ENCODE results near the gene ARHGAP8. TPM values are rescaled to one million over a fixed set of nuclear protein-coding genes. Genes with fewer than 3 reads are reported as not detected.

Gene ARHGAP8
- total and polyA plus RNA-seq, 2 donors (not counting 3 experiments of a cell fraction or from before 2014, with no cell fraction given), result not detected

DNA sequence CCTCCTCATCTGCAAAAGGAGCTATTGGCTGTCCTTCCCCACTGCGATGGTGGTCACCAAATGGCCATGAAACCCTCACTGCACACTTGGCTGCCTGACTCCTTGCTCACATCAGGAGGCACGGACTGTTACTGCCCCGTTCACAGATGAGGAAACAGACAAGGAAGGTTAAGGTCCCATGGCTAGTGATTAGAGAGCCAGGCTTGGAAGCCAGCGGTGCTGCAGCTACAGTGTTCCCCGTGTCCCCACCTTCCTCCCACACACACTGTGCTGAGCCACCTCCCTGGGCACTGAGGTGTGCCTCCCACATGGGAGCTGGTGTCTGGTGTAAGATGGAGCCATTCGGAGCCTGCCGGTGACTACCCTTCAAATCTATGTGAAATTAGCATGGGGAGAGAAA lies 2.6 kb downstream of the ARHGAP8 start:
- CTCF ChIA-PET, result no interaction called here
- Histone ChIP-seq H3K27ac (ENCODE audit: insufficient read depth, low read depth, low read length) (no peak overlapping the region), H3K9me3 (replicated peaks; ENCODE audit: control insufficient read depth, insufficient read depth, low read length) (no peaks in the 10 kb centered on the region), H3K9me1 (replicated peaks; ENCODE audit: control insufficient read depth, extremely low read depth, insufficient read depth, low read length) (no peaks in the 10 kb centered on the region), H3K79me2 (ENCODE audit: control insufficient read depth, insufficient read depth, low read length) (no peaks in the 10 kb centered on the region), H3K27me3 (ENCODE audit: control insufficient read depth in 2 of 2, insufficient read depth in 2 of 2, low read length in 2 of 2) (peaks cover 25 to 28% of the 10 kb centered on the region in 2 experiments), H3K4me3 (replicated peaks in 1 of 3; ENCODE audit: insufficient read depth in 1 of 3, low read depth in 1 of 3, low read length in 3 of 3) (no peak overlapping the region), H4K20me1 (replicated peaks; ENCODE audit: control insufficient read depth, extremely low read depth, insufficient read depth, low read length) (no peaks in the 10 kb centered on the region), H3K9ac (replicated peaks; ENCODE audit: extremely low read depth, insufficient read depth, low read length) (no peak overlapping the region), H2AFZ (ENCODE audit: low read depth, low read length) (no peak overlapping the region), H3K36me3 (ENCODE audit: control insufficient read depth in 2 of 2, extremely low read depth in 1 of 2, insufficient read depth in 2 of 2, low read length in 2 of 2) (no peaks in the 10 kb centered on the region), H3K4me2 (ENCODE audit: insufficient read depth, low read length) (no peak overlapping the region), H3K4me1 (ENCODE audit: control insufficient read depth, extremely low read depth, insufficient read depth, low read length) (no peaks in the 10 kb centered on the region)
- dilution Hi-C loops (cut with MboI; ENCODE audit: extremely low pct_ligation_motif_present, low sequenced_read_pairs), result no loop called here
- no peak for DNase-seq (ENCODE audit: low read depth, low spot score)
- intact Hi-C loops (cut with micrococcal nuclease), result no loop called here
- FAIRE-seq, result no peak
- TF ChIP-seq MYC (IDR thresholded peaks at IDR 0.05; ENCODE audit: low read depth, low read length), result no peak
- no TSS peak for BruUV-seq (replicated peaks)
- POLR2A ChIA-PET, result no interaction called here

DNA sequence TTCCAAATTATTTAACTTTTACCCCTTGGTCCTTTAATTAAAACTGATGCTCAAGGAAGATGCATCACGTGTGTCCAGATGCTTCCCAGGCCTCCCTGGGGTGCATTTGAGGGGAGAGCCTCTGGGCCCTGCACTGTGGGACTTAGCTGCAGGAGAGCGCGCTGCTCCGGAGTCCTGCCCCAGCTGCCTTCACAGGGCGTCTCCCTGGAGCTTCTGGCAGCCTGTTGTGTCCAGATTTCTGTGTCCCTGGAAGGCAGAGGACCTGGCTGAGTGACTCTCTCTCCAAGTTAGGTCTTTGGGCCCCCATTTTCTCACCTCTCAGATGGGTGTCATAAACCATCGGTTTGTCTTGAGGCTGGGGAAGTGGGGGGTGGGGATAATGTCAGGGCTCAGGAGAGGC lies 3.0 kb downstream of the ARHGAP8 start:
- no peaks in the 10 kb centered on the region for H3K4me1 ChIP-seq (ENCODE audit: control insufficient read depth, extremely low read depth, insufficient read depth, low read length)
- no peak overlapping the region for H3K4me2 ChIP-seq (ENCODE audit: insufficient read depth, low read length)
- intact Hi-C loops (cut with micrococcal nuclease), result no loop called here
- peaks cover 25 to 28% of the 10 kb centered on the region in 2 experiments for H3K27me3 ChIP-seq (ENCODE audit: control insufficient read depth in 2 of 2, insufficient read depth in 2 of 2, low read length in 2 of 2)
- ChIA-PET POLR2A (no interaction called here), CTCF (no interaction called here)
- TF ChIP-seq, protein P1, sequence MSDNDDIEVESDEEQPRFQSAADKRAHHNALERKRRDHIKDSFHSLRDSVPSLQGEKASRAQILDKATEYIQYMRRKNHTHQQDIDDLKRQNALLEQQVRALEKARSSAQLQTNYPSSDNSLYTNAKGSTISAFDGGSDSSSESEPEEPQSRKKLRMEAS (IDR thresholded peaks at IDR 0.05; ENCODE audit: insufficient read depth, insufficient read length), result no peak
- TF ChIP-seq, protein P2, sequence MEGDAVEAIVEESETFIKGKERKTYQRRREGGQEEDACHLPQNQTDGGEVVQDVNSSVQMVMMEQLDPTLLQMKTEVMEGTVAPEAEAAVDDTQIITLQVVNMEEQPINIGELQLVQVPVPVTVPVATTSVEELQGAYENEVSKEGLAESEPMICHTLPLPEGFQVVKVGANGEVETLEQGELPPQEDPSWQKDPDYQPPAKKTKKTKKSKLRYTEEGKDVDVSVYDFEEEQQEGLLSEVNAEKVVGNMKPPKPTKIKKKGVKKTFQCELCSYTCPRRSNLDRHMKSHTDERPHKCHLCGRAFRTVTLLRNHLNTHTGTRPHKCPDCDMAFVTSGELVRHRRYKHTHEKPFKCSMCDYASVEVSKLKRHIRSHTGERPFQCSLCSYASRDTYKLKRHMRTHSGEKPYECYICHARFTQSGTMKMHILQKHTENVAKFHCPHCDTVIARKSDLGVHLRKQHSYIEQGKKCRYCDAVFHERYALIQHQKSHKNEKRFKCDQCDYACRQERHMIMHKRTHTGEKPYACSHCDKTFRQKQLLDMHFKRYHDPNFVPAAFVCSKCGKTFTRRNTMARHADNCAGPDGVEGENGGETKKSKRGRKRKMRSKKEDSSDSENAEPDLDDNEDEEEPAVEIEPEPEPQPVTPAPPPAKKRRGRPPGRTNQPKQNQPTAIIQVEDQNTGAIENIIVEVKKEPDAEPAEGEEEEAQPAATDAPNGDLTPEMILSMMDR (IDR thresholded peaks at IDR 0.05; ENCODE audit: extremely low read depth in 1 of 2, insufficient read depth in 1 of 2, low read depth in 1 of 2, low read length in 2 of 2), result no peak
- no peak for TF ChIP-seq EZH2 (IDR thresholded peaks at IDR 0.05; ENCODE audit: borderline replicate concordance, low read depth, low read length, severe bottlenecking)
- TF ChIP-seq JUN (IDR thresholded peaks at IDR 0.05; ENCODE audit: borderline replicate concordance, insufficient read depth, insufficient read length, low read depth), result no peak
- no peak for TF ChIP-seq FOS (IDR thresholded peaks at IDR 0.05; ENCODE audit: borderline replicate concordance, insufficient read depth, low read length)
- no peak for TF ChIP-seq POLR2AphosphoS5 (IDR thresholded peaks at IDR 0.05; ENCODE audit: insufficient read depth, low read depth, low read length)
- TF ChIP-seq POLR2A (IDR thresholded peaks at IDR 0.05; ENCODE audit: low read depth, low read length), result no peak
- no peak for TF ChIP-seq MYC (IDR thresholded peaks at IDR 0.05; ENCODE audit: low read depth, low read length)
- H3K4me3 ChIP-seq (replicated peaks in 1 of 3; ENCODE audit: insufficient read depth in 1 of 3, low read depth in 1 of 3, low read length in 3 of 3), result no peak overlapping the region
- BruUV-seq (replicated peaks), result no TSS peak
- no peaks in the 10 kb centered on the region for H3K9me1 ChIP-seq (replicated peaks; ENCODE audit: control insufficient read depth, extremely low read depth, insufficient read depth, low read length)
- FAIRE-seq (no peak), DNase-seq (ENCODE audit: low read depth, low spot score) (no peak)
- H3K79me2 ChIP-seq (ENCODE audit: control insufficient read depth, insufficient read depth, low read length), result no peaks in the 10 kb centered on the region
- no peak overlapping the region for H2AFZ ChIP-seq (ENCODE audit: low read depth, low read length)
- no peaks in the 10 kb centered on the region for H3K36me3 ChIP-seq (ENCODE audit: control insufficient read depth in 2 of 2, extremely low read depth in 1 of 2, insufficient read depth in 2 of 2, low read length in 2 of 2)
- dilution Hi-C loops (cut with MboI; ENCODE audit: extremely low pct_ligation_motif_present, low sequenced_read_pairs), result no loop called here
- H3K9me3 ChIP-seq (replicated peaks; ENCODE audit: control insufficient read depth, insufficient read depth, low read length), result no peaks in the 10 kb centered on the region
- H3K27ac ChIP-seq (ENCODE audit: insufficient read depth, low read depth, low read length), result no peak overlapping the region
- H4K20me1 ChIP-seq (replicated peaks; ENCODE audit: control insufficient read depth, extremely low read depth, insufficient read depth, low read length), result no peaks in the 10 kb centered on the region
- no peak overlapping the region for H3K9ac ChIP-seq (replicated peaks; ENCODE audit: extremely low read depth, insufficient read depth, low read length)
